K562 (cell line): Measurements from ENCODE around the gene ERI2. TPM values are rescaled to one million over a fixed set of nuclear protein-coding genes. Genes with fewer than 3 reads are reported as not detected.

Experiments used
- BRCA1 ChIP-seq, 2 experiments: fragments of 450-650 bp in 1 of 2; sonication (generic) in 1 of 2; formaldehyde crosslinking in 1 of 2; IDR thresholded peaks; 2 replicates each; pipeline versions ENCODE4 v1.5.0 to v1.6.1; 2017 to 2020; ENCODE audit warnings: mild to moderate bottlenecking in 1 of 2, missing genetic modification reagents in 1 of 2
- CAMTA2 ChIP-seq: fragments of 250-450 bp; sonication (Bioruptor Pico); conservative IDR thresholded peaks from 2 replicates; pipeline ENCODE4 v1.5.1; 2022
- DMBX1 ChIP-seq: fragments of 250-450 bp; sonication (Bioruptor Pico); IDR thresholded peaks from 2 replicates; pipeline ENCODE4 v1.8.0; 2022; ENCODE audit warnings: inconsistent platforms, mild to moderate bottlenecking, moderate library complexity, borderline replicate concordance
- FOXA3 ChIP-seq, 2 experiments: fragments of 450-650 bp in 1 of 2; sonication (generic) in 1 of 2; formaldehyde crosslinking; IDR thresholded peaks in 1 of 2; conservative IDR thresholded peaks in 1 of 2; 2 replicates each; pipeline versions ENCODE4 v1.4.0 to v1.8.0; 2020 to 2022; ENCODE audit warnings: mild to moderate bottlenecking in 2 of 2, missing genetic modification reagents in 1 of 2
- FOXP1 ChIP-seq: sonication (generic); formaldehyde crosslinking; IDR thresholded peaks from 2 replicates; pipeline ENCODE4 v1.8.0; 2022; ENCODE audit warnings: mild to moderate bottlenecking, missing genetic modification reagents
- HDAC3 ChIP-seq: fragments of 450-650 bp; IDR thresholded peaks from 2 replicates; pipeline ENCODE4 v1.6.1; 2018; ENCODE audit warnings: borderline replicate concordance, mild to moderate bottlenecking, moderate library complexity; ENCODE audit not compliant: partially characterized antibody
- HNRNPUL1 ChIP-seq: fragments of 200-400 bp; formaldehyde crosslinking; IDR thresholded peaks from 2 replicates; pipeline ENCODE4 v1.6.1; 2017; ENCODE audit warnings: low read length
- NCOA4 ChIP-seq: fragments of 450-650 bp; IDR thresholded peaks from 2 replicates; pipeline ENCODE4 v1.6.1; 2018; ENCODE audit warnings: mild to moderate bottlenecking; ENCODE audit not compliant: partially characterized antibody
- NFATC3 ChIP-seq: fragments of 450-650 bp; IDR thresholded peaks from 2 replicates; pipeline ENCODE4 v1.6.1; 2017; ENCODE audit warnings: mild to moderate bottlenecking
- NFXL1 ChIP-seq: fragments of 450-650 bp; formaldehyde crosslinking; IDR thresholded peaks from 2 replicates; pipeline ENCODE4 v1.4.0; 2021; ENCODE audit warnings: mild to moderate bottlenecking
- POLR2B ChIP-seq: fragments of 450-650 bp; IDR thresholded peaks from 2 replicates; pipeline ENCODE4 v1.6.1; 2018; ENCODE audit warnings: low read depth; ENCODE audit not compliant: partially characterized antibody
- SP2 ChIP-seq: IDR thresholded peaks from 2 replicates; pipeline ENCODE4 v1.6.1; 2011; ENCODE audit warnings: mild to moderate bottlenecking, low read depth, low read length, moderate library complexity; ENCODE audit not compliant: poor library complexity, severe bottlenecking; ENCODE audit errors: extremely low read depth
- TFAM ChIP-seq: fragments of 250-450 bp; sonication (Bioruptor Pico); conservative IDR thresholded peaks from 2 replicates; pipeline ENCODE4 v1.5.0; 2021; ENCODE audit warnings: mild to moderate bottlenecking, moderate library complexity
- TRIM24 ChIP-seq, 2 experiments: fragments of 450-650 bp; IDR thresholded peaks; 2 replicates each; pipeline ENCODE4 v1.6.1; 2016
- ZFX ChIP-seq: sonication (generic); formaldehyde crosslinking; IDR thresholded peaks from 2 replicates; pipeline ENCODE4 v1.8.0; 2022; ENCODE audit warnings: mild to moderate bottlenecking, missing genetic modification reagents, moderate library complexity
- ZNF143 ChIP-seq: sonication (generic); formaldehyde crosslinking; IDR thresholded peaks from 2 replicates; pipeline ENCODE4 v1.9.0; 2022; ENCODE audit warnings: mild to moderate bottlenecking, missing genetic modification reagents
- ZNF253 ChIP-seq: fragments of 250-450 bp; sonication (Bioruptor Pico); conservative IDR thresholded peaks from 2 replicates; pipeline ENCODE4 v1.6.1; 2021; ENCODE audit warnings: mild to moderate bottlenecking
- polyA plus RNA-seq, 8 experiments: library from polyadenylated mRNA; depleted of rRNA in 4 of 8; stranded (reverse) in 5 of 8; unstranded in 3 of 8; fragments of >200 nt; fragmentation: Nextera tagmentation in 2 of 8; fragmentation: Illumina TruSeq in 1 of 8; extraction: Ambion mirVana in 2 of 8; extraction: Trizol in 1 of 8; gene quantifications; 2 replicates each; pipeline versions ENCODE4 v1.2.1 to v1.2.3, GENCODE V29; 2011 to 2014; ENCODE audit warnings: inconsistent platforms in 1 of 8, missing spikeins in 1 of 8
- total RNA-seq, 7 experiments: library from RNA; depleted of rRNA in 6 of 7; stranded (reverse); fragments of >200 nt in 6 of 7; fragmentation: Illumina TruSeq in 2 of 7; extraction: Trizol in 2 of 7; gene quantifications; 2 replicates each; pipeline versions ENCODE4 v1.2.1 to v1.2.3, GENCODE V29; 2011 to 2021; ENCODE audit warnings: low replicate concordance in 1 of 7
- TF ChIP-seq, protein P1 (sequence below): fragments of 250-450 bp; sonication (Bioruptor Pico); IDR thresholded peaks from 2 replicates; pipeline ENCODE4 v1.4.0; 2020; ENCODE audit warnings: borderline replicate concordance
- TF ChIP-seq, protein P2 (sequence below): fragments of 450-650 bp; IDR thresholded peaks from 2 replicates; pipeline ENCODE4 v1.7.1; 2018; ENCODE audit warnings: mild to moderate bottlenecking, low read depth; ENCODE audit not compliant: partially characterized antibody
- TF ChIP-seq, protein P3 (sequence below): fragments of 250-450 bp; sonication (Bioruptor Pico); IDR thresholded peaks from 2 replicates; pipeline ENCODE4 v1.5.0; 2020; ENCODE audit warnings: mild to moderate bottlenecking, borderline replicate concordance

ERI2 gene
- total and polyA plus RNA-seq, 9 of the 15 experiments (the other 6 are each of a cell fraction or from before 2014, with no cell fraction given), result 23.3 to 57.0 (median 48.1) TPM

DNA sequence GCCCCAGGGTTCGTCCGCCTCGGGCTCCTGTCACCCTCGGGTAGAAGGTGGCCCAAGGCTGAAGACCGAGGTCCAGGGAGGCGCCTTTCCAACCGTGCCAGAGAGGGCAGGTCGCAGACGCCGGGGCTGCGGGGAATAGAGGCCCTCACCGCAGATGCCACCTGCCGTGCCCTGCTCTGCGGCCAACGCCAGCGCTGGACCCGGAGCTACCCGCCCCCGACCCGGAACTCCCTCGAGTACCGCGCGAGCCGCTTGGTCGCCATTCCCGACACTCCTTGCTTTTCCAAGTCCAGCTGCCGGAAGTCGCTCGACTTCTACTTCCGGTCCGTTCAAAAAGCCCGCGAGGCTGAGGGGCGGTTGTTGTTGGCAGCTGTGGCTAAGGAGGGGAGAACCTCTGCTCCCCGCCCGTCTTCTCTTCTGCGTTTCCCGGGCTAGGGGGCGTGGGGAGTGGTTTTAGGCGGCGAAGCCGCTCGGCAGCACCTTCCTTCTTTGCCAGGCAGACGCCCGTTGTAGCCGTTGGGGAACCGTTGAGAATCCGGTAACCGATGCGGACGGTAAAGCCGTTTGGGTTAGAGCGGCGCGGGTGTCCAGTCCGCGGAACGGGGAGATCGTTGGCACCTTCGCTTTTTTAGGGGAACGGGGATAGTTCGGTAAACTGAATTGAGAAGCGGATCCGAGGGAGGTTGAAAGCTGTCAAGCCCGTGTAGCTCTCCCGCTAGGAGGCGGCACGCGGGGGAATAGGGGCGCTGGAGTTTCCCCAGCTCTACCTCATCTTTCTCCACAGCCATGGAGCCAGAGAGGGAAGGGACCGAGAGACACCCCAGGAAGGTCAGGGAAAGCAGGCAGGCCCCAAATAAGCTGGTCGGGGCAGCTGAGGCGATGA is at the start of gene ERI2, which contains the start of gene REXO5 (continued):
- TF ChIP-seq HDAC3, result peak; percentile 39
- no peak for TF ChIP-seq NFXL1
- 0 out of 2 replicates have a peak, but pooled peaks have one; percentile 44 for TF ChIP-seq FOXP1 (CRISPR knock-in tag)
- TF ChIP-seq, protein P1, sequence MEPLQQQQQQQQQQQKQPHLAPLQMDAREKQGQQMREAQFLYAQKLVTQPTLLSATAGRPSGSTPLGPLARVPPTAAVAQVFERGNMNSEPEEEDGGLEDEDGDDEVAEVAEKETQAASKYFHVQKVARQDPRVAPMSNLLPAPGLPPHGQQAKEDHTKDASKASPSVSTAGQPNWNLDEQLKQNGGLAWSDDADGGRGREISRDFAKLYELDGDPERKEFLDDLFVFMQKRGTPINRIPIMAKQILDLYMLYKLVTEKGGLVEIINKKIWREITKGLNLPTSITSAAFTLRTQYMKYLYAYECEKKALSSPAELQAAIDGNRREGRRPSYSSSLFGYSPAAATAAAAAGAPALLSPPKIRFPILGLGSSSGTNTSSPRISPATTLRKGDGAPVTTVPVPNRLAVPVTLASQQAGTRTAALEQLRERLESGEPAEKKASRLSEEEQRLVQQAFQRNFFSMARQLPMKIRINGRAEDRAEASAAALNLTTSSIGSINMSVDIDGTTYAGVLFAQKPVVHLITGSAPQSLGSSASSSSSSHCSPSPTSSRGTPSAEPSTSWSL (CRISPR knock-in tag), result no peak
- no peak for TF ChIP-seq FOXA3 (CRISPR knock-in tag; conservative IDR thresholded peaks at IDR 0.05 in 1 of 2, IDR thresholded peaks at IDR 0.05 in 1 of 2)
- TF ChIP-seq CAMTA2, result 0 out of 2 replicates have a peak, but pooled peaks have one; percentile 39
- TF ChIP-seq POLR2B, result peak; percentile 94
- TF ChIP-seq HNRNPUL1, result no peak
- TF ChIP-seq, protein P2, sequence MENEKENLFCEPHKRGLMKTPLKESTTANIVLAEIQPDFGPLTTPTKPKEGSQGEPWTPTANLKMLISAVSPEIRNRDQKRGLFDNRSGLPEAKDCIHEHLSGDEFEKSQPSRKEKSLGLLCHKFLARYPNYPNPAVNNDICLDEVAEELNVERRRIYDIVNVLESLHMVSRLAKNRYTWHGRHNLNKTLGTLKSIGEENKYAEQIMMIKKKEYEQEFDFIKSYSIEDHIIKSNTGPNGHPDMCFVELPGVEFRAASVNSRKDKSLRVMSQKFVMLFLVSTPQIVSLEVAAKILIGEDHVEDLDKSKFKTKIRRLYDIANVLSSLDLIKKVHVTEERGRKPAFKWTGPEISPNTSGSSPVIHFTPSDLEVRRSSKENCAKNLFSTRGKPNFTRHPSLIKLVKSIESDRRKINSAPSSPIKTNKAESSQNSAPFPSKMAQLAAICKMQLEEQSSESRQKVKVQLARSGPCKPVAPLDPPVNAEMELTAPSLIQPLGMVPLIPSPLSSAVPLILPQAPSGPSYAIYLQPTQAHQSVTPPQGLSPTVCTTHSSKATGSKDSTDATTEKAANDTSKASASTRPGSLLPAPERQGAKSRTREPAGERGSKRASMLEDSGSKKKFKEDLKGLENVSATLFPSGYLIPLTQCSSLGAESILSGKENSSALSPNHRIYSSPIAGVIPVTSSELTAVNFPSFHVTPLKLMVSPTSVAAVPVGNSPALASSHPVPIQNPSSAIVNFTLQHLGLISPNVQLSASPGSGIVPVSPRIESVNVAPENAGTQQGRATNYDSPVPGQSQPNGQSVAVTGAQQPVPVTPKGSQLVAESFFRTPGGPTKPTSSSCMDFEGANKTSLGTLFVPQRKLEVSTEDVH, result peak; percentile 96
- TF ChIP-seq SP2, result no peak
- no peak for TF ChIP-seq BRCA1 (IDR thresholded peaks at IDR 0.05)
- no peak for TF ChIP-seq BRCA1 (CRISPR knock-in tag; IDR thresholded peaks at IDR 0.05)
- TF ChIP-seq, protein P3, sequence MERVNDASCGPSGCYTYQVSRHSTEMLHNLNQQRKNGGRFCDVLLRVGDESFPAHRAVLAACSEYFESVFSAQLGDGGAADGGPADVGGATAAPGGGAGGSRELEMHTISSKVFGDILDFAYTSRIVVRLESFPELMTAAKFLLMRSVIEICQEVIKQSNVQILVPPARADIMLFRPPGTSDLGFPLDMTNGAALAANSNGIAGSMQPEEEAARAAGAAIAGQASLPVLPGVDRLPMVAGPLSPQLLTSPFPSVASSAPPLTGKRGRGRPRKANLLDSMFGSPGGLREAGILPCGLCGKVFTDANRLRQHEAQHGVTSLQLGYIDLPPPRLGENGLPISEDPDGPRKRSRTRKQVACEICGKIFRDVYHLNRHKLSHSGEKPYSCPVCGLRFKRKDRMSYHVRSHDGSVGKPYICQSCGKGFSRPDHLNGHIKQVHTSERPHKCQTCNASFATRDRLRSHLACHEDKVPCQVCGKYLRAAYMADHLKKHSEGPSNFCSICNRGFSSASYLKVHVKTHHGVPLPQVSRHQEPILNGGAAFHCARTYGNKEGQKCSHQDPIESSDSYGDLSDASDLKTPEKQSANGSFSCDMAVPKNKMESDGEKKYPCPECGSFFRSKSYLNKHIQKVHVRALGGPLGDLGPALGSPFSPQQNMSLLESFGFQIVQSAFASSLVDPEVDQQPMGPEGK (CRISPR knock-in tag), result no peak
- TF ChIP-seq ZFX (CRISPR knock-in tag), result peak; percentile 13
- TF ChIP-seq NCOA4, result no peak
- TF ChIP-seq TRIM24 (IDR thresholded peaks at IDR 0.05), result peak; percentile 21 to 65; a peak in 1 of 4 replicates
- no peak for TF ChIP-seq DMBX1
- TF ChIP-seq ZNF143 (CRISPR knock-in tag), result peak; percentile 42
- TF ChIP-seq TFAM (CRISPR knock-in tag), result no peak
- no peak for TF ChIP-seq ZNF253 (CRISPR knock-in tag)
- TF ChIP-seq NFATC3, result no peak
